ENCODE data around the gene SLC17A7. TPM values are rescaled to one million over a fixed set of nuclear protein-coding genes. Genes with fewer than 3 reads are reported as not detected.

The SLC17A7 gene
- total RNA-seq, 6 donors from 2014 or later, result 0.37 to 2.1 (median 0.78) TPM; not detected in 1

DNA sequence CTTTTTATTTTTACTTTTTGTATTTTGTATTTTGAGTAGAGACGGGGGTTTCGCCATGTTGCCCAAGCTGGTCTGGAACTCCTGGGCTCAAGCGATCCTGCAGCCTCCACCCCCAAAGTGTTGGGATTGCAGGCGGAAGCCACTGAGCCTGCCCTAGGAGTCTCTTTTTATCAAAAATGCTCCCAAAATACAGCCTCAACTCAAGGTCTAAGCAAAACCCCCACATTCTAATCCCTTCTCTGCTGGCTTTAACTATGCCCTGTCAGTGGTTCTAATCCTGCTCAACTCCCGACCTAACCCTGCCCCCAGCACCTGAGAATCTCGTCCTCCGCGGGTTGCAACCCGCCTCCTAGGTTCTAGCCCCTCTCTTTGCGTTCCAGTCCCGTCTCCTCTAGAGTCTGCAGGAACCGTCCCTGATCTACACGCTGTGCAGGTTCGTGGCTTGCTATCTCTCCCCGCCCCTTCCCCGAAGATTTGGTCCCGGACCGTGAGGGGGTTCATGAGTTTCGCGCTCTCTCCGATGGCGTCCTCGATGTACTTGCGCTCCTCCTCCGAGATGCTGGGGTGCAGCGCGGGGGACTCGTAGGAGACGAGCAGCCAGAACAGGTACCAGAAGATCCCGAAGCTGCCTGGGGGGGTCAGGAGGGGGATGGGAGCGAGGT is 8.0 kb downstream of the SLC17A7 start:
- Histone ChIP-seq H3K4me1 (peaks cover 2 to 21% (median 12%) of the 10 kb centered on the region in 4 donors), H3K27ac (no peak overlapping the region), H3K36me3 (no peaks in the 10 kb centered on the region), H3K9me3 (no peaks in the 10 kb centered on the region), H3K27me3 (peaks cover 0 to 69% (median 42%) of the 10 kb centered on the region in 4 donors), H3K4me3 (no peak overlapping the region)
- DNase-seq (no peak), ATAC-seq (ENCODE audit: low FRiP score in 2 of 2) (no peak)
- 14 to 21% methylated on average over 18 to 28 of the region's 31 CpGs for WGBS, 2 donors
- TF ChIP-seq POLR2AphosphoS5 (IDR thresholded peaks at IDR 0.05) (no peak), POLR2A (IDR thresholded peaks at IDR 0.05) (no peak), EP300 (IDR thresholded peaks at IDR 0.05) (no peak)
- TF ChIP-seq, protein P1, sequence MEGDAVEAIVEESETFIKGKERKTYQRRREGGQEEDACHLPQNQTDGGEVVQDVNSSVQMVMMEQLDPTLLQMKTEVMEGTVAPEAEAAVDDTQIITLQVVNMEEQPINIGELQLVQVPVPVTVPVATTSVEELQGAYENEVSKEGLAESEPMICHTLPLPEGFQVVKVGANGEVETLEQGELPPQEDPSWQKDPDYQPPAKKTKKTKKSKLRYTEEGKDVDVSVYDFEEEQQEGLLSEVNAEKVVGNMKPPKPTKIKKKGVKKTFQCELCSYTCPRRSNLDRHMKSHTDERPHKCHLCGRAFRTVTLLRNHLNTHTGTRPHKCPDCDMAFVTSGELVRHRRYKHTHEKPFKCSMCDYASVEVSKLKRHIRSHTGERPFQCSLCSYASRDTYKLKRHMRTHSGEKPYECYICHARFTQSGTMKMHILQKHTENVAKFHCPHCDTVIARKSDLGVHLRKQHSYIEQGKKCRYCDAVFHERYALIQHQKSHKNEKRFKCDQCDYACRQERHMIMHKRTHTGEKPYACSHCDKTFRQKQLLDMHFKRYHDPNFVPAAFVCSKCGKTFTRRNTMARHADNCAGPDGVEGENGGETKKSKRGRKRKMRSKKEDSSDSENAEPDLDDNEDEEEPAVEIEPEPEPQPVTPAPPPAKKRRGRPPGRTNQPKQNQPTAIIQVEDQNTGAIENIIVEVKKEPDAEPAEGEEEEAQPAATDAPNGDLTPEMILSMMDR (IDR thresholded peaks at IDR 0.05), result no peak

DNA sequence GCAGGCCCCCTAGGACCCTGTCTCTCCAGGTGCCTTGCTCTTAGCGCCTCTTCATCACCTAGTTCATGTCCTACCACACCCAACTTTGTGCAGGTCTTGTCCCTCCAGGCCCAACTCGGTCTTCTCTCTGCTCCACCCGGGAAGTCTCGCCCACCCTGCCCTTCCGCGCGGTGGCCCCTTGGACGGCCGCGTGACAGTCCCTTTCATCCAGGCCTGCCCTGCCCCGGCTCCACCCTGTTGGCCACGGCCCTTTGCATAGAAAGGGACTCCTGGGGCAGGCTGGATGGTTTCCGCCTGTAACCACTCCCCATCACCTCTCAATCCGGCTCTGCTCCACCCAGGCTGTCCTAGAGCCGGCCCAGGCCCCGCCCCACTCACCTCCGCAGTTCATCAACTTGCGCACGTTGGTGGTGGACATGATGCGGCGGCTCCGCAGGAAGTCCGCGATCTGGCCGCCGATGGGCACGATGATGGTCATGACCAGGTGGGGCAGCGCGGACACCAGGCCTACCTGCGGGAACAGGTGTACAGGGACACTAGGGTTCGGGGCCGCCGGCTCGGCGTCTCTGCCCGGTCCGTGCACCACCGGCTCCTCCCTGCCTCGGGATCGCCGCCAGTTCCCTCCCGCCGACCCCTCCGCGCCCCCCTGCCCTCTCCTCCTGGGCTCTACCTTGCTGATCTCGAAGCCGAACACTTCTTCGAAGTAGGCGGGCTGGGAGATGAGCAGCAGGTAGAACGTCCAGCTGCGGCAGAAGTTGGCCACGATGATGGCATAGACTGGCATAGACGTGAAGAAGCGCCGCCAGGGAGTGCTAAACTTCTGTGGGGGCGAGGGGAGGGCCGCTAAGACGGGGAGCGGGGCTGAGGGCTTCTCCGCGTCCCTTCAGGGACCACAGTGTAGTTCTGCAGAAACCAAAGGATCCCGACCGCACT is 8.9 kb downstream of the SLC17A7 start:
- 11 to 12% methylated on average over 38 to 49 of the region's 63 CpGs for WGBS, 2 donors
- Histone ChIP-seq H3K9me3 (no peaks in the 10 kb centered on the region), H3K27ac (no peak overlapping the region), H3K4me1 (peaks cover 9 to 29% (median 19%) of the 10 kb centered on the region in 4 donors), H3K4me3 (no peak overlapping the region), H3K27me3 (peaks cover 0 to 78% (median 51%) of the 10 kb centered on the region in 4 donors), H3K36me3 (no peaks in the 10 kb centered on the region)
- no peak for TF ChIP-seq POLR2A (IDR thresholded peaks at IDR 0.05)
- TF ChIP-seq EP300 (IDR thresholded peaks at IDR 0.05), result no peak
- TF ChIP-seq, protein P1 (IDR thresholded peaks at IDR 0.05), result no peak
- no peak for DNase-seq
- no peak for ATAC-seq (ENCODE audit: low FRiP score in 2 of 2)

DNA sequence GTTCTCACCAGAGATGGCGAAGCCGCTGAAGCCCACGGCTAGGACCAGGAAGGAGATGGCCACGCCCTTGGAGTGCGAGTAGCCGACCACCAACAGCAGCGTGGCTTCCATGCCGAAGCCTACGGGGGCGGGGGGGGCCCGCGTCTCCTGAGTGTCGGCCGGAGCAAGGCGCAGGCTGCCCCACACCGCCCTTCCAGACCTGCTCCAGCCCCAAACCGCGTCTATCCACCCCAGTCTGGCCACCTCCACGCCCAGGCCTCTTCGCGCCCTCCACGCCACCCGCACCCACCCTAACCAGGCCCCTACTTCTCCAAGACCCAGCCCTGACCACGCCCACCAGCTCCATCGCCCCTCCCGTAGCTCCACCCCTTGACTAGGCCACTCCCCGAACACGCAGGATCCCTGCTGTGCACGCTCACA is 10.0 kb downstream of the SLC17A7 start:
- ATAC-seq (ENCODE audit: low FRiP score in 2 of 2) (no peak), DNase-seq (no peak)
- Histone ChIP-seq H3K4me3 (no peak overlapping the region), H3K4me1 (peaks cover 7 to 26% (median 16%) of the 10 kb centered on the region in 4 donors), H3K27ac (no peak overlapping the region), H3K36me3 (no peaks in the 10 kb centered on the region), H3K27me3 (peaks cover 0 to 79% (median 48%) of the 10 kb centered on the region in 4 donors), H3K9me3 (no peaks in the 10 kb centered on the region)
- 42 to 57% methylated on average over 21 to 26 of the region's 29 CpGs for WGBS, 2 donors
- no peak for TF ChIP-seq POLR2A (IDR thresholded peaks at IDR 0.05)
- TF ChIP-seq, protein P1 (IDR thresholded peaks at IDR 0.05), result no peak
- no peak for TF ChIP-seq EP300 (IDR thresholded peaks at IDR 0.05)
- no peak for TF ChIP-seq POLR2AphosphoS5 (IDR thresholded peaks at IDR 0.05)

GRCh38 chr19:49430678-49431329 is 10.5 kb downstream of the SLC17A7 start:
- DNase-seq (no peak), ATAC-seq (ENCODE audit: low FRiP score in 2 of 2) (peak in 1 of 2 donors; percentile 13)
- WGBS, 2 donors, result 49 to 71% methylated on average over 10 to 23 of the region's 28 CpGs
- Histone ChIP-seq H3K4me1 (peaks cover 6 to 25% (median 16%) of the 10 kb centered on the region in 4 donors), H3K4me3 (no peak overlapping the region), H3K36me3 (no peaks in the 10 kb centered on the region), H3K27ac (no peak overlapping the region), H3K9me3 (no peaks in the 10 kb centered on the region), H3K27me3 (peaks cover 0 to 79% (median 48%) of the 10 kb centered on the region in 4 donors)
- TF ChIP-seq, protein P1 (IDR thresholded peaks at IDR 0.05), result peak in 1 of 6 experiments; percentile 18
- no peak for TF ChIP-seq EP300 (IDR thresholded peaks at IDR 0.05)
- TF ChIP-seq POLR2A (IDR thresholded peaks at IDR 0.05), result no peak
